Vagina (tissue), 2 donors: Measurements from ENCODE around the gene JAG2.

Experiments used
- POLR2AphosphoS5 ChIP-seq, 2 donors: sonication (generic); formaldehyde crosslinking; IDR thresholded peaks; one replicate each; pipeline ENCODE4 v1.9.0; 2017; ENCODE audit warnings: antibody characterized with exemption in 2 of 2, mild to moderate bottlenecking in 2 of 2, low read depth in 1 of 2; ENCODE audit not compliant: insufficient read depth in 1 of 2
- TF ChIP-seq, protein P1 (sequence below), 3 experiments: fragments of 450-650 bp in 2 of 3; fragments of 200-600 bp in 1 of 3; sonication (generic) in 1 of 3; IDR thresholded peaks; one replicate each; pipeline ENCODE4 v1.5.1; 2017 to 2019; ENCODE audit warnings: antibody characterized with exemption in 3 of 3, mild to moderate bottlenecking in 2 of 3, moderate library complexity in 2 of 3

DNA sequence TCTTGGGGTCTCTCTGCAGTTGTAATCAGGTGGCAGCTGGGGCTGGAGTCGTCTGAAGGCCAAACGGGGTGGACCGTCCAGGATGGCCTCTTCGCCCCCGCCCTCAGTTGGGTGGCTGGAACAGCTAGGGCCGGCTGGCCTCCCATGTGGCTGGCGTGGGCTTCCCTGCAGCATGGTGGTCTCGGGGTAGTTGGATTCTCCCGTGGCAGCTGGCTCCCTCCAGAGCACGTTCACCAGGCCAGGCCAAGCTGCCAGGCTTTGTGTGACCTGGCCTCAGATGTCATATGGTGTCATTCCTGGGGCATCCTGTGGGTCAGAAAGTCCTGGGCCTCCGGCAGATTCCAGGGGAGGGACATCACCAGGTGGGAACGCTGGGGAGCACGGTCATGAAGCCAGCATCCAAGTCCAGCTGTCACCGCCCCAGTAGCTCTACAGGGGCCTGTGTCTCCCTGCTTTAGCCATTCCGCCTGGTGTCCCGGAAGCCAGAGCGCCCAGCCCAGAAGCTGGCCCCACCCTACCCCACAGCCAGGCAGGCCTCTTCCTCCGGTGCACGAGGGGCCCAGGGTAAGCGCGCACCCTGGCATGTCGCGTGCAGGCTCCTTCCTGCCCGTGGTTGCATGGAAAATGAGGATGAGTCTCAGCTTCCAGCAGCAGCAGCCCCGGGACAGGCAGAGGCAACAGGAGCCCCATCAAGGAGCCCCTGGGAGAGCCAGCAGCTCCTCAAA, 13.9 kb upstream of the JAG2 start:
- TF ChIP-seq, protein P1, sequence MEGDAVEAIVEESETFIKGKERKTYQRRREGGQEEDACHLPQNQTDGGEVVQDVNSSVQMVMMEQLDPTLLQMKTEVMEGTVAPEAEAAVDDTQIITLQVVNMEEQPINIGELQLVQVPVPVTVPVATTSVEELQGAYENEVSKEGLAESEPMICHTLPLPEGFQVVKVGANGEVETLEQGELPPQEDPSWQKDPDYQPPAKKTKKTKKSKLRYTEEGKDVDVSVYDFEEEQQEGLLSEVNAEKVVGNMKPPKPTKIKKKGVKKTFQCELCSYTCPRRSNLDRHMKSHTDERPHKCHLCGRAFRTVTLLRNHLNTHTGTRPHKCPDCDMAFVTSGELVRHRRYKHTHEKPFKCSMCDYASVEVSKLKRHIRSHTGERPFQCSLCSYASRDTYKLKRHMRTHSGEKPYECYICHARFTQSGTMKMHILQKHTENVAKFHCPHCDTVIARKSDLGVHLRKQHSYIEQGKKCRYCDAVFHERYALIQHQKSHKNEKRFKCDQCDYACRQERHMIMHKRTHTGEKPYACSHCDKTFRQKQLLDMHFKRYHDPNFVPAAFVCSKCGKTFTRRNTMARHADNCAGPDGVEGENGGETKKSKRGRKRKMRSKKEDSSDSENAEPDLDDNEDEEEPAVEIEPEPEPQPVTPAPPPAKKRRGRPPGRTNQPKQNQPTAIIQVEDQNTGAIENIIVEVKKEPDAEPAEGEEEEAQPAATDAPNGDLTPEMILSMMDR (IDR thresholded peaks at IDR 0.05), result no peak
- TF ChIP-seq POLR2AphosphoS5 (IDR thresholded peaks at IDR 0.05; ENCODE audit: insufficient read depth in 1 of 2, low read depth in 1 of 2), result no peak
